ENCODE results near the gene TMEM175. TPM values are rescaled to one million over a fixed set of nuclear protein-coding genes. Genes with fewer than 3 reads are reported as not detected.

The TMEM175 gene
- total and polyA plus RNA-seq, 9 of the 15 experiments (the other 6 are each of a cell fraction or from before 2014, with no cell fraction given): 0.13 to 30.9 (median 9.4) TPM

- ChIA-PET POLR2A (no interaction called here), CTCF (ENCODE audit: low intra/inter-chr PET ratio) (no interaction called here)
- no peaks in the 10 kb centered on the region for H3K79me2 ChIP-seq (ENCODE audit: control insufficient read depth, insufficient read depth, low read length)
- intact Hi-C loops (cut with micrococcal nuclease): no loop called here
- no peak overlapping the region for H3K27ac ChIP-seq (ENCODE audit: extremely low read depth, low read depth, low read length)
- in situ Hi-C loops (cut with MboI): no loop called here
- ATAC-seq: no peak
- no peak overlapping the region for H2AFZ ChIP-seq (ENCODE audit: low read depth, low read length)
- no peaks in the 10 kb centered on the region for H3K27me3 ChIP-seq (ENCODE audit: control insufficient read depth in 2 of 2, insufficient read depth in 2 of 2, low read length in 2 of 2)
- BruUV-seq (replicated peaks): TSS peak; percentile 30
- H4K20me1 ChIP-seq (replicated peaks; ENCODE audit: control insufficient read depth, insufficient read depth, low read length): no peaks in the 10 kb centered on the region; the same call in 1 of the 2 replicates
- peaks cover 73% of the 10 kb centered on the region; the same call in 1 of the 3 replicates for H3K36me3 ChIP-seq (ENCODE audit: control insufficient read depth, insufficient read depth, low read length)
- TF ChIP-seq KDM4B (IDR thresholded peaks at IDR 0.05; ENCODE audit: borderline replicate concordance in 2 of 2, low read depth in 1 of 2) (no peak), RBM15 (IDR thresholded peaks at IDR 0.05; ENCODE audit: insufficient read depth, low read length) (no peak), ZNF699 (CRISPR knock-in tag; IDR thresholded peaks at IDR 0.05; ENCODE audit: insufficient replicate concordance) (no peak), CSDE1 (IDR thresholded peaks at IDR 0.05) (no peak), BCLAF1 (IDR thresholded peaks at IDR 0.05; ENCODE audit: borderline replicate concordance in 1 of 2, control insufficient read depth in 1 of 2, low read depth in 2 of 2, low read length in 1 of 2) (no peak)
- no peak overlapping the region for H3K4me2 ChIP-seq (ENCODE audit: insufficient read depth, low read length)
- H3K4me3 ChIP-seq: no peak overlapping the region
- no peaks in the 10 kb centered on the region for H3K9me1 ChIP-seq (ENCODE audit: control insufficient read depth, insufficient read depth, low read length)
- H3K9me3 ChIP-seq (replicated peaks; ENCODE audit: control insufficient read depth, insufficient read depth, low read depth, low read length): no peaks in the 10 kb centered on the region
- H3K4me1 ChIP-seq (replicated peaks in 1 of 2; ENCODE audit: control insufficient read depth in 2 of 2, insufficient read depth in 2 of 2, low read length in 2 of 2): peaks cover 0 to 36% of the 10 kb centered on the region in 2 experiments; a peak in 2 of 5 replicates
- WGBS (ENCODE audit: insufficient coverage, low coverage, missing lambda C conversion rate): 96% methylated on average over 8 of the region's 13 CpGs
- no peak for FAIRE-seq
- DNase-seq (ENCODE audit: extremely low read depth in 1 of 4, low spot score in 3 of 4): no peak
- H3K9ac ChIP-seq (ENCODE audit: insufficient read depth in 1 of 2, low read depth in 2 of 2, low read length in 2 of 2): no peak overlapping the region
These were observed 36.0 kb upstream of the TMEM175 start for GRCh38 chr4:896216-896615.

Measured in K562 (cell line).